CD14-positive monocyte (primary cell): Measurements from ENCODE around the gene FBF1. TPM values are rescaled to one million over a fixed set of nuclear protein-coding genes. Genes with fewer than 3 reads are reported as not detected.

Source experiments
- DNase-seq, 3 donors: peaks; one replicate each; pipeline ENCODE4 v3.0.0-alpha.2; 2011 to 2022
- H2AFZ ChIP-seq: 2 replicates; pipeline ENCODE4 v1.6.0; 2012; ENCODE audit warnings: mild to moderate bottlenecking, low read depth, low read length, inconsistent platforms; ENCODE audit not compliant: insufficient read depth, poor library complexity, severe bottlenecking
- H3K27ac ChIP-seq, 2 donors: 1 replicate in 1 of 2; 2 replicates in 1 of 2; pipeline ENCODE4 v1.5.1; 2012 to 2013; ENCODE audit warnings: low read length in 2 of 2, control low read depth in 1 of 2, inconsistent platforms in 1 of 2, low read depth in 1 of 2, mild to moderate bottlenecking in 1 of 2
- H3K27me3 ChIP-seq, 2 donors: one replicate each; pipeline versions ENCODE4 v1.6.0 to v1.6.1; 2011 to 2013; ENCODE audit warnings: low read length in 2 of 2; ENCODE audit not compliant: control insufficient read depth in 2 of 2, insufficient read depth in 2 of 2
- H3K36me3 ChIP-seq, 2 donors: replicated peaks in 1 of 2; 1 replicate in 1 of 2; 2 replicates in 1 of 2; pipeline versions ENCODE4 v1.5.1 to v1.6.1; 2012 to 2013; ENCODE audit warnings: low read length in 2 of 2, control low read depth in 1 of 2, inconsistent platforms in 1 of 2, mild to moderate bottlenecking in 1 of 2; ENCODE audit not compliant: insufficient read depth in 2 of 2, control insufficient read depth in 1 of 2
- H3K4me1 ChIP-seq, 2 donors: 1 replicate in 1 of 2; 2 replicates in 1 of 2; pipeline versions ENCODE4 v1.5.1 to v1.6.1; 2012 to 2013; ENCODE audit warnings: low read length in 2 of 2, control low read depth in 1 of 2, inconsistent platforms in 1 of 2, mild to moderate bottlenecking in 1 of 2, moderate library complexity in 1 of 2; ENCODE audit not compliant: insufficient read depth in 2 of 2, control insufficient read depth in 1 of 2
- H3K4me2 ChIP-seq: replicated peaks from 2 replicates; pipeline ENCODE3; 2012; ENCODE audit warnings: low read length, moderate library complexity, mild to moderate bottlenecking; ENCODE audit not compliant: poor library complexity, severe bottlenecking; ENCODE audit errors: extremely low read depth
- H3K4me3 ChIP-seq, 3 experiments: fragments of 200-600 bp in 1 of 3; sonication (generic) in 1 of 3; replicated peaks in 1 of 3; 1 replicate in 2 of 3; 2 replicates in 1 of 3; pipeline ENCODE4 v1.5.1; 2011 to 2013; ENCODE audit warnings: low read length in 3 of 3, mild to moderate bottlenecking in 3 of 3, control low read depth in 2 of 3, low read depth in 2 of 3, inconsistent platforms in 1 of 3, moderate library complexity in 1 of 3
- H3K79me2 ChIP-seq: 2 replicates; pipeline ENCODE4 v1.6.0; 2012; ENCODE audit warnings: mild to moderate bottlenecking, control low read depth, inconsistent platforms, low read length, moderate library complexity; ENCODE audit not compliant: insufficient read depth
- H3K9ac ChIP-seq: 2 replicates; pipeline ENCODE4 v1.6.0; 2017; ENCODE audit warnings: low read length, mild to moderate bottlenecking; ENCODE audit not compliant: insufficient read depth, poor library complexity, severe bottlenecking
- H3K9me3 ChIP-seq, 2 donors: replicated peaks in 1 of 2; 1 replicate in 1 of 2; 2 replicates in 1 of 2; pipeline versions ENCODE4 v1.5.1 to v1.6.1; 2012 to 2013; ENCODE audit warnings: low read length in 2 of 2, control low read depth in 1 of 2; ENCODE audit not compliant: control insufficient read depth in 1 of 2, insufficient read depth in 1 of 2
- H4K20me1 ChIP-seq: 2 replicates; pipeline ENCODE4 v1.6.0; 2012; ENCODE audit warnings: mild to moderate bottlenecking, low read length, control low read depth, moderate library complexity; ENCODE audit not compliant: insufficient read depth
- H3K27ac Mint-ChIP-seq, 7 donors: one replicate each; pipeline ENCODE4 v1.8.0; 2020; ENCODE audit warnings: mild to moderate bottlenecking in 7 of 7, mixed read lengths in 7 of 7, moderate library complexity in 6 of 7, inconsistent platforms in 2 of 7
- H3K27me3 Mint-ChIP-seq, 3 donors: one replicate each; pipeline ENCODE4 v1.8.0; 2021 to 2022; ENCODE audit warnings: low read depth in 3 of 3, mild to moderate bottlenecking in 3 of 3, mixed read lengths in 3 of 3, moderate library complexity in 3 of 3, inconsistent platforms in 1 of 3
- H3K36me3 Mint-ChIP-seq, 2 donors: one replicate each; pipeline ENCODE4 v1.8.0; 2020; ENCODE audit warnings: mixed read lengths in 2 of 2, inconsistent platforms in 1 of 2, mild to moderate bottlenecking in 1 of 2
- H3K4me1 Mint-ChIP-seq: one replicate; pipeline ENCODE4 v1.8.0; 2020; ENCODE audit warnings: mild to moderate bottlenecking, mixed read lengths
- H3K4me3 Mint-ChIP-seq, 2 donors: one replicate each; pipeline ENCODE4 v1.8.0; 2020; ENCODE audit warnings: mild to moderate bottlenecking in 2 of 2, mixed read lengths in 2 of 2, moderate library complexity in 1 of 2
- H3K9me3 Mint-ChIP-seq, 7 donors: one replicate each; pipeline ENCODE4 v1.8.0; 2020 to 2022; ENCODE audit warnings: mixed read lengths in 7 of 7, mild to moderate bottlenecking in 6 of 7, moderate library complexity in 6 of 7, inconsistent platforms in 2 of 7
- CTCF ChIP-seq: fragments of 200-600 bp; IDR thresholded peaks from one replicate; pipeline ENCODE4 v1.8.0; 2022; ENCODE audit warnings: antibody characterized with exemption, mild to moderate bottlenecking
- WGBS: methylation state at CpG from one replicate; pipeline ENCODE4 v1.1.5; 2013; ENCODE audit warnings: missing lambda C conversion rate; ENCODE audit not compliant: insufficient coverage; 5-methylcytosine and 5-hydroxymethylcytosine counted together
- intact Hi-C, 2 donors: fragments of 100-400 bp; cut with micrococcal nuclease; formaldehyde crosslinking; loops; one replicate each; pipeline versions ENCODE4 v1.15.0 to v1.15.1; 2023
- polyA plus RNA-seq, 3 donors: library from polyadenylated mRNA; depleted of rRNA in 1 of 3; unstranded in 2 of 3; stranded (reverse) in 1 of 3; fragments of 300-500 nt in 2 of 3; fragments of >200 nt in 1 of 3; fragmentation: Illumina TruSeq in 2 of 3; gene quantifications; 1 replicate in 2 of 3; 2 replicates in 1 of 3; pipeline ENCODE4 v1.2.3, GENCODE V29; 2012 to 2021

Gene FBF1
- polyA plus RNA-seq, 3 donors = 0.32 to 4.4 (median 0.62) TPM

GRCh38 chr17:75897160-75898019 is 43.5 kb downstream of the FBF1 start:
- Mint-ChIP-seq H3K4me1 (peaks cover 22% of the 10 kb centered on the region), H3K4me3 (peak overlapping the region; percentile 26 to 67), H3K27ac (peak overlapping the region in 5 of 7 donors; percentile 25 to 78 (median 50)), H3K9me3 (peaks cover 0 to 2% (median 0%) of the 10 kb centered on the region in 7 donors), H3K27me3 (peaks cover 0 to 5% (median 2%) of the 10 kb centered on the region in 3 donors), H3K36me3 (peaks cover 33 to 54% of the 10 kb centered on the region in 2 donors)
- Histone ChIP-seq H3K4me1 (peaks cover 18 to 23% of the 10 kb centered on the region in 2 donors), H3K9ac (peak overlapping the region; percentile 77), H4K20me1 (peaks cover 23% of the 10 kb centered on the region), H2AFZ (peak overlapping the region; percentile 79), H3K27ac (peak overlapping the region in 1 of 2 donors; percentile 79), H3K4me2 (peak overlapping the region; percentile 75), H3K79me2 (peaks cover 17% of the 10 kb centered on the region), H3K27me3 (no peaks in the 10 kb centered on the region), H3K4me3 (peak overlapping the region in 2 of 3 experiments; percentile 15 to 80), H3K9me3 (no peaks in the 10 kb centered on the region), H3K36me3 (peaks cover 42 to 44% of the 10 kb centered on the region in 2 donors)
- intact Hi-C loops = loop anchor here in 1 of 2 donors (5.0 kb wide), 1 partner anchor 40 kb away; the partner anchor contains the start of gene WBP2
- no peak for DNase-seq
- WGBS = 66% methylated on average over 37 of the region's 37 CpGs
- no peak for TF ChIP-seq CTCF

GRCh38 chr17:75896415-75897159 is 44.3 kb downstream of the FBF1 start, which contains the start of gene TRIM65:
Gene TRIM65, minus strand, starts transcription at chr17:75896951. Its CDS starts 14 bp downstream, at chr17:75896937.
- Histone ChIP-seq H3K79me2 (peaks cover 17% of the 10 kb centered on the region), H4K20me1 (peaks cover 23% of the 10 kb centered on the region), H3K4me3 (peak within 1 kb of the TSS; percentile 55 to 82 (median 80)), H3K9me3 (no peaks in the 10 kb centered on the region), H2AFZ (peak within 1 kb of the TSS; percentile 79), H3K4me1 (peaks cover 18 to 23% of the 10 kb centered on the region in 2 donors), H3K4me2 (peak within 1 kb of the TSS; percentile 75), H3K36me3 (peaks cover 36 to 44% of the 10 kb centered on the region in 2 donors), H3K27me3 (no peaks in the 10 kb centered on the region), H3K9ac (peak within 1 kb of the TSS; percentile 77), H3K27ac (peak within 1 kb of the TSS; percentile 24 to 79)
- TF ChIP-seq CTCF = peak; percentile 46
- DNase-seq = peak; percentile 80 to 83 (median 83)
- H3K36me3 Mint-ChIP-seq = peaks cover 31 to 53% of the 10 kb centered on the region in 2 donors
- intact Hi-C loops = loop anchor here in 1 of 2 donors (5.0 kb wide), 1 partner anchor 39 kb away; the partner anchor contains the start of gene WBP2
- peak within 1 kb of the TSS; percentile 79 to 95 (median 91) for H3K27ac Mint-ChIP-seq
- H3K9me3 Mint-ChIP-seq = peaks cover 0 to 2% (median 0%) of the 10 kb centered on the region in 7 donors
- peaks cover 22% of the 10 kb centered on the region for H3K4me1 Mint-ChIP-seq
- peaks cover 0 to 5% (median 2%) of the 10 kb centered on the region in 3 donors for H3K27me3 Mint-ChIP-seq
- WGBS = under 1% methylated on average over 102 of the region's 102 CpGs
- H3K4me3 Mint-ChIP-seq = peak within 1 kb of the TSS; percentile 80 to 90
